Mammary epithelial cell (primary cell): Measurements from ENCODE around the gene HIBADH.

Experiments
- CTCF ChIP-seq, 2 donors: IDR thresholded peaks in 1 of 2; conservative IDR thresholded peaks in 1 of 2; 2 replicates each; pipeline ENCODE4 v1.5.1; 2011 to 2012; ENCODE audit warnings: inconsistent platforms in 2 of 2, low read length in 2 of 2, mild to moderate bottlenecking in 2 of 2, control low read depth in 1 of 2, low read depth in 1 of 2; ENCODE audit not compliant: insufficient read depth in 1 of 2; ENCODE audit errors: extremely low read depth in 1 of 2
- EZH2 ChIP-seq: IDR thresholded peaks from 2 replicates; pipeline ENCODE4 v1.6.1; 2012; ENCODE audit warnings: low read length, inconsistent platforms, borderline replicate concordance

GRCh38 chr7:27569106-27569505 lies 93.6 kb downstream of the HIBADH start:
- TF ChIP-seq CTCF (conservative IDR thresholded peaks at IDR 0.05 in 1 of 2, IDR thresholded peaks at IDR 0.05 in 1 of 2; ENCODE audit: extremely low read depth in 1 of 2, insufficient read depth in 1 of 2, low read depth in 1 of 2, low read length in 2 of 2) (no peak), EZH2 (no peak)
